ENCODE results near the gene SLIT1. TPM values are rescaled to one million over a fixed set of nuclear protein-coding genes. Genes with fewer than 3 reads are reported as not detected.
A peak's percentile ranks its signal among the peaks of the same experiment; 100 is the strongest.

The SLIT1 gene
- polyA plus RNA-seq, 1 donor from 2014 or later: 9.5 TPM

- Histone ChIP-seq H3K9me3 (ENCODE audit: low read length) (no peaks in the 10 kb centered on the region), H3K36me3 (ENCODE audit: insufficient read depth, low read length) (no peaks in the 10 kb centered on the region), H4K20me1 (ENCODE audit: insufficient read depth) (no peaks in the 10 kb centered on the region), H3K9ac (ENCODE audit: low read length) (no peak overlapping the region), H3K4me2 (ENCODE audit: low read length) (no peak overlapping the region), H3K4me3 (ENCODE audit: low read length) (no peak overlapping the region), H2AFZ (ENCODE audit: low read depth, low read length) (no peak overlapping the region), H3K9me2 (ENCODE audit: insufficient read depth, low read length) (no peaks in the 10 kb centered on the region), H3K79me2 (replicated peaks; ENCODE audit: insufficient read depth, low read length) (no peaks in the 10 kb centered on the region), H3K27ac (ENCODE audit: low read length) (no peak overlapping the region), H3F3A (ENCODE audit: insufficient read depth, low read length, poor library complexity, severe bottlenecking) (no peaks in the 10 kb centered on the region), H3K27me3 (ENCODE audit: insufficient read depth, low read depth, low read length) (peaks cover 47% of the 10 kb centered on the region)
- no peak for TF ChIP-seq MXI1 (conservative IDR thresholded peaks at IDR 0.05; ENCODE audit: poor library complexity, severe bottlenecking)
- TF ChIP-seq EZH2 (IDR thresholded peaks at IDR 0.05; ENCODE audit: borderline replicate concordance, insufficient read depth, low read length, poor library complexity, severe bottlenecking): no peak
- no peak for TF ChIP-seq RAD21 (conservative IDR thresholded peaks at IDR 0.05)
- TF ChIP-seq EP300 (conservative IDR thresholded peaks at IDR 0.05; ENCODE audit: poor library complexity, severe bottlenecking): no peak
- no peak for TF ChIP-seq REST (IDR thresholded peaks at IDR 0.05; ENCODE audit: borderline replicate concordance)
- TF ChIP-seq POLR2AphosphoS5 (IDR thresholded peaks at IDR 0.05): no peak
- TF ChIP-seq SMC3 (conservative IDR thresholded peaks at IDR 0.05; ENCODE audit: poor library complexity): no peak
- no peak for TF ChIP-seq TAF1 (IDR thresholded peaks at IDR 0.05; ENCODE audit: low read depth)
- TF ChIP-seq CTCF (IDR thresholded peaks at IDR 0.05; ENCODE audit: poor library complexity, severe bottlenecking): no peak
These were observed 111.3 kb downstream of the SLIT1 start for GRCh38 chr10:97074256-97075145.

- no peak overlapping the region for H2AFZ ChIP-seq (ENCODE audit: low read depth, low read length)
- peaks cover 33% of the 10 kb centered on the region for H3K27me3 ChIP-seq (ENCODE audit: insufficient read depth, low read depth, low read length)
- no peaks in the 10 kb centered on the region for H3F3A ChIP-seq (ENCODE audit: insufficient read depth, low read length, poor library complexity, severe bottlenecking)
- no peaks in the 10 kb centered on the region for H3K36me3 ChIP-seq (ENCODE audit: insufficient read depth, low read length)
- no peaks in the 10 kb centered on the region for H3K79me2 ChIP-seq (replicated peaks; ENCODE audit: insufficient read depth, low read length)
- H3K27ac ChIP-seq (ENCODE audit: low read length): no peak overlapping the region
- no peak overlapping the region for H3K4me2 ChIP-seq (ENCODE audit: low read length)
- no peaks in the 10 kb centered on the region for H3K9me2 ChIP-seq (ENCODE audit: insufficient read depth, low read length)
- no peaks in the 10 kb centered on the region for H4K20me1 ChIP-seq (ENCODE audit: insufficient read depth)
- TF ChIP-seq CTCF (IDR thresholded peaks at IDR 0.05; ENCODE audit: poor library complexity, severe bottlenecking): peak; percentile 96
- no peak for TF ChIP-seq EZH2 (IDR thresholded peaks at IDR 0.05; ENCODE audit: borderline replicate concordance, insufficient read depth, low read length, poor library complexity, severe bottlenecking)
- TF ChIP-seq RAD21 (conservative IDR thresholded peaks at IDR 0.05): peak; percentile 99
- TF ChIP-seq EP300 (conservative IDR thresholded peaks at IDR 0.05; ENCODE audit: poor library complexity, severe bottlenecking): no peak
- TF ChIP-seq SMC3 (conservative IDR thresholded peaks at IDR 0.05; ENCODE audit: poor library complexity): peak; percentile 99
- no peak overlapping the region for H3K9ac ChIP-seq (ENCODE audit: low read length)
- H3K9me3 ChIP-seq (ENCODE audit: low read length): no peaks in the 10 kb centered on the region
- no peak overlapping the region for H3K4me3 ChIP-seq (ENCODE audit: low read length)
These were observed 112.7 kb downstream of the SLIT1 start for GRCh38 chr10:97072851-97073665.

Measured in neural cell (in vitro differentiated cells).